GM13977 (cell line): ENCODE results near the gene ZNF766.
"Not testable (repeated sequence)": the region's sequence is repeated elsewhere in the genome, so short reads cannot be mapped to it uniquely, and the experiment has no call there.

Experiments used
- DNase-seq: peaks from one replicate; pipeline ENCODE4 v3.0.0; 2012; ENCODE audit warnings: low spot score
- in situ Hi-C: fragments of 300-500 bp; cut with MboI; formaldehyde crosslinking; loops from one replicate; pipeline ENCODE4 v1.12.0; 2022; ENCODE audit warnings: low sequenced_read_pairs, low pct_unique_long_range_greater_than_20kb, mixed read lengths, inconsistent platforms; ENCODE audit not compliant: unreplicated experiment
- TF ChIP-seq, protein P1 (sequence below): IDR thresholded peaks from 2 replicates; pipeline ENCODE4 v1.5.1; 2012; ENCODE audit warnings: mild to moderate bottlenecking, control low read depth; ENCODE audit not compliant: insufficient read depth; ENCODE audit errors: extremely low read depth, missing control alignments

Gene ZNF766

DNA sequence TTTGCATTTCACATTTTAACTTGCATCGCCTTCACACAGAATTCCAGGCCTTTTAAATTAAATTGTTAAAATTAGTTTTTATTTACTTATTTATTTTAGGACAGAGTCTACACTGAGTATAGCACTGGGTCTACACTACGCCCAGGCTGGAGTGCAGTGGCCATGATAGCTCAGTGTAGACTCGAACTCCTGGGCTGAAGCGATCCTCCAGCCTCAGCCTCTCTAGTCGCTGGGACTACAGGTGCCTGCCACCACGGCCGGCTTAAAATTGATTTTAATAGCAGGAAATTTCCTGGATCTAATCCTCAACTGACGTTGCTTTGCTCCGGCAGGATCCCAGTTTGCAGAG is 66.4 kb downstream of the ZNF766 start:
- in situ Hi-C loops, result no loop called here
- DNase-seq, result no peak
- TF ChIP-seq, protein P1, sequence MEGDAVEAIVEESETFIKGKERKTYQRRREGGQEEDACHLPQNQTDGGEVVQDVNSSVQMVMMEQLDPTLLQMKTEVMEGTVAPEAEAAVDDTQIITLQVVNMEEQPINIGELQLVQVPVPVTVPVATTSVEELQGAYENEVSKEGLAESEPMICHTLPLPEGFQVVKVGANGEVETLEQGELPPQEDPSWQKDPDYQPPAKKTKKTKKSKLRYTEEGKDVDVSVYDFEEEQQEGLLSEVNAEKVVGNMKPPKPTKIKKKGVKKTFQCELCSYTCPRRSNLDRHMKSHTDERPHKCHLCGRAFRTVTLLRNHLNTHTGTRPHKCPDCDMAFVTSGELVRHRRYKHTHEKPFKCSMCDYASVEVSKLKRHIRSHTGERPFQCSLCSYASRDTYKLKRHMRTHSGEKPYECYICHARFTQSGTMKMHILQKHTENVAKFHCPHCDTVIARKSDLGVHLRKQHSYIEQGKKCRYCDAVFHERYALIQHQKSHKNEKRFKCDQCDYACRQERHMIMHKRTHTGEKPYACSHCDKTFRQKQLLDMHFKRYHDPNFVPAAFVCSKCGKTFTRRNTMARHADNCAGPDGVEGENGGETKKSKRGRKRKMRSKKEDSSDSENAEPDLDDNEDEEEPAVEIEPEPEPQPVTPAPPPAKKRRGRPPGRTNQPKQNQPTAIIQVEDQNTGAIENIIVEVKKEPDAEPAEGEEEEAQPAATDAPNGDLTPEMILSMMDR, result no peak

- TF ChIP-seq, protein P1, result no peak
- in situ Hi-C loops, result no loop called here
- peak; percentile 86 for DNase-seq
These were observed 66.9 kb downstream of the ZNF766 start, which contains the start of gene ZNF610 for GRCh38 chr19:52336117-52336790. ZNF610 (plus strand) TSS chr19:52336243; CDS start chr19:52349173, 12,930 bp downstream.

GRCh38 chr19:52336791-52337381 is 67.5 kb downstream of the ZNF766 start:
- TF ChIP-seq, protein P1, result no peak
- no peak for DNase-seq
- in situ Hi-C loops, result no loop called here

- DNase-seq, in situ Hi-C loops: not testable (repeated sequence)
These were observed 69.6 kb downstream of the ZNF766 start for GRCh38 chr19:52339022-52339421.

DNA sequence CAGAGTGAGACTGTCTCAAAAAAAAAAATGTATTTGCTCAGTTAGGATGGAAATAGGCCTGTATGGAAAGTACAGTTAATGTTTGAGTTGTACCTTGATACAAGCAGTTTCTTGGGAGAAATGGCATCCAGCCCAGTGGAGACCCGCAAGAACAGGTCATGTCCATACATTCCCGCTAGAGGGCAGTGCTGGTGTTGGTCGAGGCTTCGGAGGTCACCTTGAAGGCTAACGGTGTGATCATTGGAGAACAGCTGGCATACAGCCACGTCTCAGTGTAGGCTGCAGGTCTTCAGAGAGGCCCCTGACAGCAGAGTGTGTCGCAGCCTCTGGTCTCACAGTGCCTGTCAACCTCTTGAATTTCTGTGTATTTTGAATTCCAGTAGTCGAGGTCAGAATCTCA is 74.2 kb downstream of the ZNF766 start:
- no peak for DNase-seq
- TF ChIP-seq, protein P1, result peak; percentile 50

GRCh38 chr19:52345162-52345561 is 75.8 kb downstream of the ZNF766 start:
- TF ChIP-seq, protein P1, result no peak
- DNase-seq, result no peak
- in situ Hi-C loops, result no loop called here

More for the DNA sequence above, 74.2 kb downstream of the ZNF766 start:
- in situ Hi-C loops, result no loop called here
